NB4 (cell line): ENCODE measurements around the gene ARL2BP.

Experiments
- MAX ChIP-seq: IDR thresholded peaks from 2 replicates; pipeline ENCODE4 v1.6.1; 2011; ENCODE audit warnings: low read depth, low read length
- MYC ChIP-seq: IDR thresholded peaks from 2 replicates; pipeline ENCODE4 v1.6.1; 2011; ENCODE audit warnings: low read depth, low read length
- POLR2A ChIP-seq: IDR thresholded peaks from 2 replicates; pipeline ENCODE4 v1.6.1; 2011; ENCODE audit warnings: mild to moderate bottlenecking; ENCODE audit not compliant: insufficient read length; ENCODE audit errors: extremely low read depth
- TF ChIP-seq, protein P1 (sequence below): IDR thresholded peaks from one replicate; pipeline ENCODE4 v1.5.1; 2012; ENCODE audit warnings: low read depth, low read length

DNA sequence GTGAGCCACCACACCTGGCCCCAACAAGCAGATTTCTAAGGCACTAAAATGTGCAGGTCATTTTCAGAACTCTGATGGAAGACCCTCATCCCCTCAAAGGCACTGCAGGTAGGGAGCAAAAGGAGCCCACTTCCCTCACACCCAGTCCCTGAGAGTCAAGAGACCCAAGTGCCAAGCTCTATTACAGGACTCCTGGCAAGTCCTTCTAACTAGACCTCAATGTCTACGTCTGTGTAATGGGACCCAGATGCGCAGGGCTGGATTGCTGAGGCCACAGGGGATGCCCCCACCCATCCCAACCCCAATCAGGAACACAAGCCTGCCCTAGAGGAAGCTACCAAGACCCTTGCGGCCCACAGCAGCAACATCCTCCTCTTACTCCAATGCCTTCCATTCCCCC lies 36.7 kb downstream of the ARL2BP start:
- no peak for TF ChIP-seq MYC
- TF ChIP-seq, protein P1, sequence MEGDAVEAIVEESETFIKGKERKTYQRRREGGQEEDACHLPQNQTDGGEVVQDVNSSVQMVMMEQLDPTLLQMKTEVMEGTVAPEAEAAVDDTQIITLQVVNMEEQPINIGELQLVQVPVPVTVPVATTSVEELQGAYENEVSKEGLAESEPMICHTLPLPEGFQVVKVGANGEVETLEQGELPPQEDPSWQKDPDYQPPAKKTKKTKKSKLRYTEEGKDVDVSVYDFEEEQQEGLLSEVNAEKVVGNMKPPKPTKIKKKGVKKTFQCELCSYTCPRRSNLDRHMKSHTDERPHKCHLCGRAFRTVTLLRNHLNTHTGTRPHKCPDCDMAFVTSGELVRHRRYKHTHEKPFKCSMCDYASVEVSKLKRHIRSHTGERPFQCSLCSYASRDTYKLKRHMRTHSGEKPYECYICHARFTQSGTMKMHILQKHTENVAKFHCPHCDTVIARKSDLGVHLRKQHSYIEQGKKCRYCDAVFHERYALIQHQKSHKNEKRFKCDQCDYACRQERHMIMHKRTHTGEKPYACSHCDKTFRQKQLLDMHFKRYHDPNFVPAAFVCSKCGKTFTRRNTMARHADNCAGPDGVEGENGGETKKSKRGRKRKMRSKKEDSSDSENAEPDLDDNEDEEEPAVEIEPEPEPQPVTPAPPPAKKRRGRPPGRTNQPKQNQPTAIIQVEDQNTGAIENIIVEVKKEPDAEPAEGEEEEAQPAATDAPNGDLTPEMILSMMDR = no peak
- TF ChIP-seq POLR2A = no peak
- no peak for TF ChIP-seq MAX
